Measurements from ENCODE around the gene AXIN2.

The AXIN2 gene

DNA sequence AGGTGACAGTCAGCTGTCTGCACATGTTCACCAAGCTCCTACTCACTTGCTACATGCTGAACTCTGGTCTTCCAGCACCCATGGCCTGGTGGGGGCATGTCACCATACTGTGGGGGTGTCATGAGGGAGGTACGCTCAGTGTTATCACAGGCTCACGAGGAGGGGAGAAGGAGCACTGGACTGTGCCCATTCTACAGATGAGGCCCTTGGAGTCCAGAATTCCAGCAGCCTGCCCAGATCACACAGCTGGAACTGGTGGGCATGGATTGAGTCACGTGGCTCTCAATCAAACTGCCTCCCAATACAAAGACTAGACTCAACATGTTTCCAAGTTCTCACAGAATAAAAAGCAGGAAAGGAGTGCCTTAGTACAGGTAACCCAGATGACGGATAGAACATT is 10.7 kb downstream of the AXIN2 start:
- no peak overlapping the region for H3K4me3 ChIP-seq (replicated peaks; ENCODE audit: low read depth, low read length)
- TF ChIP-seq, protein P1, sequence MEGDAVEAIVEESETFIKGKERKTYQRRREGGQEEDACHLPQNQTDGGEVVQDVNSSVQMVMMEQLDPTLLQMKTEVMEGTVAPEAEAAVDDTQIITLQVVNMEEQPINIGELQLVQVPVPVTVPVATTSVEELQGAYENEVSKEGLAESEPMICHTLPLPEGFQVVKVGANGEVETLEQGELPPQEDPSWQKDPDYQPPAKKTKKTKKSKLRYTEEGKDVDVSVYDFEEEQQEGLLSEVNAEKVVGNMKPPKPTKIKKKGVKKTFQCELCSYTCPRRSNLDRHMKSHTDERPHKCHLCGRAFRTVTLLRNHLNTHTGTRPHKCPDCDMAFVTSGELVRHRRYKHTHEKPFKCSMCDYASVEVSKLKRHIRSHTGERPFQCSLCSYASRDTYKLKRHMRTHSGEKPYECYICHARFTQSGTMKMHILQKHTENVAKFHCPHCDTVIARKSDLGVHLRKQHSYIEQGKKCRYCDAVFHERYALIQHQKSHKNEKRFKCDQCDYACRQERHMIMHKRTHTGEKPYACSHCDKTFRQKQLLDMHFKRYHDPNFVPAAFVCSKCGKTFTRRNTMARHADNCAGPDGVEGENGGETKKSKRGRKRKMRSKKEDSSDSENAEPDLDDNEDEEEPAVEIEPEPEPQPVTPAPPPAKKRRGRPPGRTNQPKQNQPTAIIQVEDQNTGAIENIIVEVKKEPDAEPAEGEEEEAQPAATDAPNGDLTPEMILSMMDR (IDR thresholded peaks at IDR 0.05; ENCODE audit: insufficient read depth, low read length, poor library complexity, severe bottlenecking) = no peak
- no peak for DNase-seq (ENCODE audit: extremely low read depth, insufficient read length)
- no peaks in the 10 kb centered on the region for H3K27me3 ChIP-seq (replicated peaks; ENCODE audit: control insufficient read depth, insufficient read depth, low read length)
- H3K36me3 ChIP-seq (ENCODE audit: control insufficient read depth, insufficient read depth, low read length) = no peaks in the 10 kb centered on the region

DNA sequence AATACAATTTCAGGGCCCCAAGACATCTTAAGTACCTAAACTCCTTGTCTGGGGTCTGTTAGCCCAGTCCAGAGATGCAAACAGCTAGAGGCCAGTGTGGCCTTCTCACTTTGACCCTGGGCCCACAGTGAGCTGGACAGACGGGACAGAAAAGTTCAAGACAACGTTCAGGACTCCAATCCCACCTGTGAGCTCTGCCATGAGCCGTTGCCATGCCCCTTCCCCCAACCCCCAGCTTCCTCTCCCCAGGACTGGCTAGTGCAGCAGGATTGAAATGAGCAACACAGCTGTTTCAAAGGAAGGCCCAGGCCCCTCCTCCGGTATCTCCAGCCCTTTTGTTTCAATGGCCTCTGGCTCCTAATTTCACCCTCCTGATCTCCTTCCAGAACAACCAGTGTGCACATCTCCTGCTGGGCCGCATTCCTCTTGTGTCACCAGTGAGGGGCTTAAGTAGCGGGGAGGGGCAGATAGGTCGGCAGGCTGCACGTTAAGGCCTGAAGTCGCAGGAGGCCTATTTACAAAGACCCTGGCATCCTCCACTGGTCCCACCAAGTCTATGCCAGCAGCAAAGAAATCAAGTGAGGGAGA is 11.3 kb downstream of the AXIN2 start:
- DNase-seq (ENCODE audit: extremely low read depth, insufficient read length) = no peak
- Histone ChIP-seq H3K36me3 (ENCODE audit: control insufficient read depth, insufficient read depth, low read length) (no peaks in the 10 kb centered on the region), H3K4me3 (replicated peaks; ENCODE audit: low read depth, low read length) (no peak overlapping the region), H3K27me3 (replicated peaks; ENCODE audit: control insufficient read depth, insufficient read depth, low read length) (no peaks in the 10 kb centered on the region)
- TF ChIP-seq, protein P1 (IDR thresholded peaks at IDR 0.05; ENCODE audit: insufficient read depth, low read length, poor library complexity, severe bottlenecking) = no peak

DNA sequence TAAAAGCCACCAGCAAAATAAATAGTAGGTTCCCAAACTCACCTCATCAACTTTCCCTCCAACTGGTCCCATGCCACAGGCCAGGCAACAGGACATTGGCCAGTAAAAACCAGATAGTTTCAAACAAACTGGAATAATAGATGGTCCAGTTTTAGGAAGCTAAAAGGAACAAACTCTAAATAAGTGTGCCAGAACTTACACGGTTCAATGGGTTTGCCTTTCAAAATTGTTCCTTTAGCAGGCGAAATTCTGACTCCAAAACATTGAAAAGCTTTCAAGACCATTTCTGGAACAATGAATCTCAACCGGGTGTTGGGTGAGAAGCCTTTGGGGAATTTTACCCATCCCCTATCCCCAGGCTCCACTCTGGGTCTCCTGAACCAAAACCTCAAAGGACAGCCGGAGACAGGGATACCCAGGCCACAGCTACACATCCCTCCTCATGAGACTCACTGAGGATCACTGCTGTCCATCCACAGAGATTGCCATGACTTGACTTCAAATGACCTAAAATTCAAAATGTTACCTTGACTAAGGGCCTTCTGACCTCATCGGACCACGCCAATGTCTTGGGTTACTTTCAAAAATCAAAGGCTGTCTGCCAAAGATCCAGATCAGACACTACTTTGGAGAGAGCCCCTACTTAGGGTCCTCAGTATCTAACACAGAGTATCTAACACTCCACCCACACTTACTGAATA is 13.0 kb downstream of the AXIN2 start:
- TF ChIP-seq, protein P1 (IDR thresholded peaks at IDR 0.05; ENCODE audit: insufficient read depth, low read length, poor library complexity, severe bottlenecking) = no peak
- no peak overlapping the region for H3K4me3 ChIP-seq (replicated peaks; ENCODE audit: low read depth, low read length)
- no peaks in the 10 kb centered on the region for H3K36me3 ChIP-seq (ENCODE audit: control insufficient read depth, insufficient read depth, low read length)
- H3K27me3 ChIP-seq (replicated peaks; ENCODE audit: control insufficient read depth, insufficient read depth, low read length) = no peaks in the 10 kb centered on the region
- no peak for DNase-seq (ENCODE audit: extremely low read depth, insufficient read length)

DNA sequence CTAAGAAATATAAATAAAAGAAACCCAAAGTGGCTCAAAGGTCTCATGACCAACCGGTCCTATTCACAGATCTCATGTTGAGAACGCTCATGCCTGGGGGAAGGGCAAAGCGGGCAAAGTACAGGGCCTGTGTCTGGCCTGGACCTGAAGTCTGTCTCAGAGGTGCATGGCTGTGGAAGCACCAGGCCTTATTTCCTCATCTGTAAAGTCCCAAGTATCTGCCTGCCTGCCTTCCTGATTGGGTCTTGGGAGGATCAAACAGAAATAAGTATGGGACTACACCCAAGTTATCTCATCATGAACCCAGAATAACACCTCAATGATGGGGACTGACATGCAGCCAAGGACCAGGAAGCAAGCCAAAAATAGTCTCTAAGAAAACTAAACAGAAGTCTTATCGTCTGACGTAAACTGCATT is 14.2 kb downstream of the AXIN2 start:
- H3K36me3 ChIP-seq (ENCODE audit: control insufficient read depth, insufficient read depth, low read length) = no peaks in the 10 kb centered on the region
- TF ChIP-seq, protein P1 (IDR thresholded peaks at IDR 0.05; ENCODE audit: insufficient read depth, low read length, poor library complexity, severe bottlenecking) = no peak
- DNase-seq (ENCODE audit: extremely low read depth, insufficient read length) = no peak
- H3K27me3 ChIP-seq (replicated peaks; ENCODE audit: control insufficient read depth, insufficient read depth, low read length) = no peaks in the 10 kb centered on the region
- H3K4me3 ChIP-seq (replicated peaks; ENCODE audit: low read depth, low read length) = no peak overlapping the region

DNA sequence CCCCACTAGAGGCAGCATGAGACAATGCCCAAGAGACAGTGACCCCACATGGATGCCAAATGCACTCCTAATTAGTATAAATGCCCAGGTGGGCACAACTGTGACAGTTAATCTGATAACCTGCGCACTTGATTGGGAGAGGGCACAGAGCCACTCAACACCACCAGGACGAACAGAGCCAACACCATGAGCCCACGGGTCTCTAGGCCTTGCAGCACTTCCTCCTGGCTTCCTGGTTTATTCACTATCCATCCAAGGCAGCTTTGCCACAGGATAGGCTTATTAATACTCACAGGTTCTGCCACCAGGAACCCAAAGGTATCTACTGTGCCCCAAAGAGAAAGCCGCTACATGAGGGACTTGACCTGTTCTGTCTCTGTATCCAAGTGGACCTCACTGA is 14.9 kb downstream of the AXIN2 start:
- TF ChIP-seq, protein P1 (IDR thresholded peaks at IDR 0.05; ENCODE audit: insufficient read depth, low read length, poor library complexity, severe bottlenecking) = no peak
- H3K4me3 ChIP-seq (replicated peaks; ENCODE audit: low read depth, low read length) = no peak overlapping the region
- H3K36me3 ChIP-seq (ENCODE audit: control insufficient read depth, insufficient read depth, low read length) = no peaks in the 10 kb centered on the region
- no peaks in the 10 kb centered on the region for H3K27me3 ChIP-seq (replicated peaks; ENCODE audit: control insufficient read depth, insufficient read depth, low read length)
- no peak for DNase-seq (ENCODE audit: extremely low read depth, insufficient read length)

All from GM06990 (cell line).